GM23338 (cell line): ENCODE data around the gene CFAP410.

Source experiments
- CREB1 ChIP-seq: fragments of 250-450 bp; sonication (Bioruptor Pico); IDR thresholded peaks from 2 replicates; pipeline ENCODE4 v1.5.0; 2020; ENCODE audit warnings: low read depth, mild to moderate bottlenecking, moderate library complexity
- CTCF ChIP-seq, 2 experiments: fragments of 200-600 bp in 1 of 2; sonication (generic) in 1 of 2; conservative IDR thresholded peaks; 2 replicates each; pipeline versions ENCODE4 v1.5.1 to v1.6.1; 2016 to 2017; ENCODE audit warnings: antibody characterized with exemption in 2 of 2, low read depth in 2 of 2, mild to moderate bottlenecking in 2 of 2, moderate library complexity in 1 of 2
- ETS1 ChIP-seq: IDR thresholded peaks from 2 replicates; pipeline ENCODE4 v1.6.1; 2016; ENCODE audit warnings: antibody characterized with exemption
- EZH2 ChIP-seq: fragments of 200-600 bp; sonication (generic); IDR thresholded peaks from one replicate; pipeline ENCODE4 v1.8.0; 2017; ENCODE audit warnings: antibody characterized with exemption, mild to moderate bottlenecking, low read depth; ENCODE audit not compliant: unreplicated experiment
- EZH2phosphoT487 ChIP-seq: fragments of 200-600 bp; sonication (generic); IDR thresholded peaks from one replicate; pipeline ENCODE4 v1.8.1; 2018; ENCODE audit warnings: antibody characterized with exemption; ENCODE audit not compliant: unreplicated experiment
- JUNB ChIP-seq: IDR thresholded peaks from one replicate; pipeline ENCODE4 v1.6.1; 2016; ENCODE audit warnings: antibody characterized with exemption; ENCODE audit not compliant: unreplicated experiment
- POLR2AphosphoS5 ChIP-seq: IDR thresholded peaks from 2 replicates; pipeline ENCODE4 v1.6.1; 2016; ENCODE audit warnings: antibody characterized with exemption, low read depth
- REST ChIP-seq: IDR thresholded peaks from one replicate; pipeline ENCODE4 v1.6.1; 2018; ENCODE audit warnings: antibody characterized with exemption; ENCODE audit not compliant: unreplicated experiment
- ZNF114 ChIP-seq: fragments of 250-450 bp; sonication (Bioruptor Pico); IDR thresholded peaks from 2 replicates; pipeline ENCODE4 v1.5.0; 2020; ENCODE audit warnings: mild to moderate bottlenecking, moderate library complexity
- ZNF331 ChIP-seq: fragments of 250-450 bp; sonication (Bioruptor Pico); IDR thresholded peaks from 2 replicates; pipeline ENCODE4 v1.5.0; 2020; ENCODE audit warnings: low read depth, mild to moderate bottlenecking, moderate library complexity

- TF ChIP-seq CTCF (conservative IDR thresholded peaks at IDR 0.05; ENCODE audit: low read depth in 2 of 2) (no peak), POLR2AphosphoS5 (no peak), EZH2 (no peak), ETS1 (no peak), EZH2phosphoT487 (no peak), ZNF114 (CRISPR knock-in tag) (no peak), CREB1 (CRISPR knock-in tag) (no peak), ZNF331 (CRISPR knock-in tag) (no peak), JUNB (no peak), REST (no peak)
Observed at GRCh38 chr21:44293551-44294231, 45.5 kb downstream of the CFAP410 start.
